Measurements from ENCODE around the gene CCDC195. TPM values are rescaled to one million over a fixed set of nuclear protein-coding genes. Genes with fewer than 3 reads are reported as not detected.

The CCDC195 gene
- total RNA-seq, 1 experiment from 2014 or later, result not detected

DNA sequence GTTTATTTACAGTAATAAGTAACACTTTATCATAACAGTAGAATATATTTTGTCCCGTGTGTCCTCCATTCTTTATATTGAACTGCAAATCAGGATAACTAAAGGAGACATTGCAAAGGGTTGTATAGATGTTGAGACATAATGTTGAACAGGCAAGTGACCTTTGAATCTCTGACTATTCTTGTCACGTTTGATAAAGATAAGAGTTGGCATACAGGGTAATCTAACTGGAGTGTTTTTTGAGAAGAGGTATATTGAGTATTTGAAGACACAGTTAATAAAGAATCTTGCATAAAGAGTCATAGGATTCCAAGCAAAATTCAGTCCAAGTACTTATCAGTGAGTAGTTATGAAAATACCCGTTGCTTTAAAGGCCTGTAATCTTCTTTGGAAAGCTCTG lies 21.7 kb downstream of the CCDC195 start:
- intact Hi-C loops (cut with micrococcal nuclease; ENCODE audit: unreplicated experiment), result no loop called here
- ChIA-PET POLR2A (ENCODE audit: low non-redundant PET) (no interaction called here), CTCF (no interaction called here)
- Histone ChIP-seq H3K4me1 (ENCODE audit: insufficient read depth, low read length, poor library complexity, severe bottlenecking) (no peaks in the 10 kb centered on the region), H3K27ac (ENCODE audit: low read depth, low read length, poor library complexity, severe bottlenecking) (no peak overlapping the region), H3K9me3 (ENCODE audit: low read depth, low read length, poor library complexity, severe bottlenecking) (no peaks in the 10 kb centered on the region), H3K36me3 (ENCODE audit: insufficient read depth, low read length, poor library complexity, severe bottlenecking) (no peaks in the 10 kb centered on the region), H3K27me3 (replicated peaks; ENCODE audit: insufficient read depth, low read depth, low read length, poor library complexity) (no peaks in the 10 kb centered on the region), H3K4me3 (ENCODE audit: low read depth, low read length, poor library complexity, severe bottlenecking) (no peak overlapping the region)
- no TSS peak for BruUV-seq (replicated peaks)
- TF ChIP-seq CTCF (conservative IDR thresholded peaks at IDR 0.05; ENCODE audit: low read depth, low read length) (no peak), EZH2 (IDR thresholded peaks at IDR 0.05; ENCODE audit: borderline replicate concordance, low read depth, low read length, poor library complexity, severe bottlenecking) (no peak)
- no peak for DNase-seq (ENCODE audit: low spot score)

DNA sequence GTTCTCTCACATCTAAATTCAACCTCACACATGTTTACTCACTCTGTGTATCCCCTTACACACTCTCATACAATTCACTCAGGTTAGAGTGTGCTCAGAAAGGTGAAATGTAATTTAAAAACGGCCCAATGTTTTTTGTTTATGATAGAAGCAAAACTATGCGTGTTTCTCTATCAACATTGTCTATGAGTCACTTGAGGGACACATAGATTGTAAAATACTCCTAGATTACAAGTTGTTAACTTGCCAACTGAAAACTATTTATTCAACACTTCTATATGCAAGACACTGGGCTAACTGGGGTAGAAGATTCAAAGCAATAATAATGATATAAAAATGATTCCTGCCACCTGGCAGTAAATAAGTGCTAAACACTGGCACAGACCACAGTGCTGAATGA lies 24.6 kb downstream of the CCDC195 start:
- TF ChIP-seq EZH2 (IDR thresholded peaks at IDR 0.05; ENCODE audit: borderline replicate concordance, low read depth, low read length, poor library complexity, severe bottlenecking), result no peak
- no peak for TF ChIP-seq CTCF (conservative IDR thresholded peaks at IDR 0.05; ENCODE audit: low read depth, low read length)

DNA sequence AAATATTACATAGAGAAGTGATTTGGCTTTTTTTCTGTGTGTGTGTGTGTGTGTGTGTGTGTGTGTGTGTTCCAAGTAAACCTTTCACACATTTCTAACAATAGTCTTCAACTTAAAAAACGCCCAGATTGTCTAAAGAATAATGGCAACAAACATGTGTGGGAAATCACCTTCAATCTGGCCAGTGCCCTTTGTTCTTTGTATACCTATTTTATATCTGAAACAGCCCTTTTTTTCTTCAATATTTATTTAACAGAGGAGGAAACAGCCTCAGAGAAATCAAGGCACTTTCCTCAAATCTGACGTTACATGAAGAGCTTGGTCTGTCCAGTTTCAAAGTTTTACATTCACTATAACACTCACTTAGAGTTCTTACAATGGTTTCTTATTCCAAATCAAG lies 25.3 kb downstream of the CCDC195 start:
- ChIA-PET POLR2A (ENCODE audit: low non-redundant PET) (no interaction called here), CTCF (no interaction called here)
- TF ChIP-seq CTCF (conservative IDR thresholded peaks at IDR 0.05; ENCODE audit: low read depth, low read length), result no peak
- BruUV-seq (replicated peaks), result no TSS peak
- no peaks in the 10 kb centered on the region for H3K4me1 ChIP-seq (ENCODE audit: insufficient read depth, low read length, poor library complexity, severe bottlenecking)
- intact Hi-C loops (cut with micrococcal nuclease; ENCODE audit: unreplicated experiment), result no loop called here
- DNase-seq (ENCODE audit: low spot score), result no peak
- H3K27ac ChIP-seq (ENCODE audit: low read depth, low read length, poor library complexity, severe bottlenecking), result no peak overlapping the region
- no peaks in the 10 kb centered on the region for H3K36me3 ChIP-seq (ENCODE audit: insufficient read depth, low read length, poor library complexity, severe bottlenecking)
- no peaks in the 10 kb centered on the region for H3K9me3 ChIP-seq (ENCODE audit: low read depth, low read length, poor library complexity, severe bottlenecking)
- H3K27me3 ChIP-seq (replicated peaks; ENCODE audit: insufficient read depth, low read depth, low read length, poor library complexity), result no peaks in the 10 kb centered on the region
- no peak overlapping the region for H3K4me3 ChIP-seq (ENCODE audit: low read depth, low read length, poor library complexity, severe bottlenecking)

More for the DNA sequence above, 24.6 kb downstream of the CCDC195 start:
- no peaks in the 10 kb centered on the region for H3K9me3 ChIP-seq (ENCODE audit: low read depth, low read length, poor library complexity, severe bottlenecking)
- intact Hi-C loops (cut with micrococcal nuclease; ENCODE audit: unreplicated experiment), result no loop called here
- CTCF ChIA-PET, result no interaction called here
- H3K27me3 ChIP-seq (replicated peaks; ENCODE audit: insufficient read depth, low read depth, low read length, poor library complexity), result no peaks in the 10 kb centered on the region
- BruUV-seq (replicated peaks), result no TSS peak
- H3K27ac ChIP-seq (ENCODE audit: low read depth, low read length, poor library complexity, severe bottlenecking), result no peak overlapping the region
- POLR2A ChIA-PET (ENCODE audit: low non-redundant PET), result no interaction called here
- H3K36me3 ChIP-seq (ENCODE audit: insufficient read depth, low read length, poor library complexity, severe bottlenecking), result no peaks in the 10 kb centered on the region
- no peaks in the 10 kb centered on the region for H3K4me1 ChIP-seq (ENCODE audit: insufficient read depth, low read length, poor library complexity, severe bottlenecking)
- H3K4me3 ChIP-seq (ENCODE audit: low read depth, low read length, poor library complexity, severe bottlenecking), result no peak overlapping the region
- no peak for DNase-seq (ENCODE audit: low spot score)
